IMR-90 (cell line): ENCODE data around the gene TSC2. TPM values are rescaled to one million over a fixed set of nuclear protein-coding genes. Genes with fewer than 3 reads are reported as not detected.

Experiments used
- ATAC-seq: fragments of 200-7000 bp; cut with Tn5 transposase; 2 replicates; pipeline ENCODE4 v1.9.1; 2020; ENCODE audit warnings: low read depth, mild to moderate bottlenecking, moderate library complexity
- BruUV-seq: library from RNA; stranded (reverse); fragments of 400-500 nt; replicated peaks from 2 replicates; lab custom pipeline; 2021; lab: Mats Ljungman, UMichigan
- CTCF ChIA-PET: fragments of 300-600 bp; formaldehyde crosslinking; extraction: SDS; loops from one replicate; lab custom pipeline; 2021; ENCODE audit warnings: antibody characterized with exemption; lab: Yijun Ruan, JAX
- POLR2A ChIA-PET: fragments of 300-600 bp; sonication (Branson Sonifier 250); formaldehyde crosslinking; loops from one replicate; lab custom pipeline; 2022; ENCODE audit warnings: antibody characterized with exemption; ENCODE audit not compliant: unreplicated experiment; lab: Charles Lee
- DNase-seq: peaks from one replicate; pipeline ENCODE4 v3.0.0; 2013
- H2AFZ ChIP-seq: replicated peaks from 2 replicates; pipeline ENCODE3; 2013; ENCODE audit warnings: low read length, mild to moderate bottlenecking; ENCODE audit not compliant: poor library complexity
- H2AK5ac ChIP-seq: 2 replicates; pipeline ENCODE4 v1.6.1; 2013; ENCODE audit warnings: low read depth, low read length, inconsistent platforms
- H2AK9ac ChIP-seq: replicated peaks from 2 replicates; pipeline ENCODE3; 2013; ENCODE audit warnings: mild to moderate bottlenecking, low read depth, low read length, moderate library complexity; ENCODE audit not compliant: poor library complexity
- H2BK120ac ChIP-seq: 2 replicates; pipeline ENCODE4 v1.6.1; 2013; ENCODE audit warnings: low read depth, low read length, inconsistent platforms
- H2BK15ac ChIP-seq: 3 replicates; pipeline ENCODE4 v1.6.1; 2013; ENCODE audit warnings: low read depth, low read length, inconsistent platforms
- H2BK20ac ChIP-seq: 2 replicates; pipeline ENCODE4 v1.6.1; 2013; ENCODE audit warnings: low read depth, mild to moderate bottlenecking, inconsistent platforms, low read length, moderate library complexity
- H2BK5ac ChIP-seq: 2 replicates; pipeline ENCODE4 v1.6.1; 2013; ENCODE audit warnings: mild to moderate bottlenecking, low read depth, low read length, inconsistent platforms; ENCODE audit not compliant: poor library complexity, severe bottlenecking
- H3K14ac ChIP-seq: replicated peaks from 2 replicates; pipeline ENCODE4 v1.6.1; 2013; ENCODE audit warnings: low read depth, low read length, inconsistent platforms
- H3K18ac ChIP-seq: 2 replicates; pipeline ENCODE4 v1.6.1; 2013; ENCODE audit warnings: low read depth, low read length, control low read depth
- H3K23ac ChIP-seq: 2 replicates; pipeline ENCODE4 v1.6.1; 2013; ENCODE audit warnings: low read depth, low read length, inconsistent platforms
- H3K27ac ChIP-seq: 2 replicates; pipeline ENCODE4 v1.5.1; 2013; ENCODE audit warnings: mild to moderate bottlenecking, control low read depth, low read length; ENCODE audit not compliant: insufficient read depth
- H3K27me3 ChIP-seq: 2 replicates; pipeline ENCODE4 v1.6.1; 2013; ENCODE audit warnings: low read length; ENCODE audit not compliant: control insufficient read depth, insufficient read depth
- H3K36me3 ChIP-seq: 2 replicates; pipeline ENCODE4 v1.6.1; 2013; ENCODE audit warnings: low read length, mixed read lengths; ENCODE audit not compliant: control insufficient read depth, insufficient read depth
- H3K4ac ChIP-seq: 2 replicates; pipeline ENCODE4 v1.6.1; 2013; ENCODE audit warnings: low read depth, low read length, inconsistent platforms
- H3K4me1 ChIP-seq: 2 replicates; pipeline ENCODE4 v1.6.1; 2013; ENCODE audit warnings: low read length, mixed read lengths; ENCODE audit not compliant: control insufficient read depth, insufficient read depth
- H3K4me2 ChIP-seq: 2 replicates; pipeline ENCODE4 v1.6.1; 2013; ENCODE audit warnings: low read depth, mild to moderate bottlenecking, control low read depth, low read length, moderate library complexity
- H3K4me3 ChIP-seq: 2 replicates; pipeline ENCODE4 v1.5.1; 2013; ENCODE audit warnings: low read depth, mild to moderate bottlenecking, control low read depth, low read length, moderate library complexity; ENCODE audit not compliant: insufficient read depth
- H3K56ac ChIP-seq: 2 replicates; pipeline ENCODE4 v1.6.1; 2013; ENCODE audit warnings: low read length, inconsistent platforms; ENCODE audit not compliant: insufficient read depth; ENCODE audit errors: extremely low read depth
- H3K79me1 ChIP-seq, 2 experiments: 2 replicates each; pipeline ENCODE4 v1.6.1; 2013; ENCODE audit warnings: low read length in 2 of 2, inconsistent platforms in 1 of 2, low read depth in 1 of 2
- H3K9ac ChIP-seq: 2 replicates; pipeline ENCODE4 v1.6.1; 2013; ENCODE audit warnings: low read depth, low read length, control low read depth
- H3K9me1 ChIP-seq: 2 replicates; pipeline ENCODE4 v1.6.1; 2013; ENCODE audit warnings: low read length, inconsistent platforms; ENCODE audit not compliant: insufficient read depth
- H3K9me3 ChIP-seq: 2 replicates; pipeline ENCODE4 v1.6.1; 2013; ENCODE audit warnings: low read length; ENCODE audit not compliant: control insufficient read depth, insufficient read depth
- H4K20me1 ChIP-seq: 2 replicates; pipeline ENCODE4 v1.6.1; 2013; ENCODE audit warnings: low read length, inconsistent platforms; ENCODE audit not compliant: insufficient read depth
- H4K5ac ChIP-seq: 2 replicates; pipeline ENCODE4 v1.6.1; 2013; ENCODE audit warnings: mild to moderate bottlenecking, low read depth, low read length, control low read depth
- H4K8ac ChIP-seq, 2 experiments: 2 replicates each; pipeline ENCODE4 v1.6.1; 2013; ENCODE audit warnings: low read depth in 2 of 2, low read length in 2 of 2, control low read depth in 1 of 2, inconsistent platforms in 1 of 2
- H4K91ac ChIP-seq: 2 replicates; pipeline ENCODE4 v1.6.1; 2013; ENCODE audit warnings: low read depth, low read length, inconsistent platforms; ENCODE audit not compliant: insufficient read depth
- BHLHE40 ChIP-seq: fragments of 150-350 bp; IDR thresholded peaks from 2 replicates; pipeline ENCODE4 v1.6.1; 2016; ENCODE audit warnings: mild to moderate bottlenecking, low read depth, low read length
- CEBPB ChIP-seq: IDR thresholded peaks from 2 replicates; pipeline ENCODE4 v1.6.1; 2012; ENCODE audit warnings: low read depth, low read length, improper control_type of control experiment
- CHD1 ChIP-seq: IDR thresholded peaks from 2 replicates; pipeline ENCODE4 v1.6.1; 2012; ENCODE audit warnings: low read depth, low read length, improper control_type of control experiment
- FOS ChIP-seq: fragments of 150-350 bp; IDR thresholded peaks from 2 replicates; pipeline ENCODE4 v1.6.1; 2016; ENCODE audit warnings: low read depth, low read length
- MAFK ChIP-seq: IDR thresholded peaks from 2 replicates; pipeline ENCODE4 v1.6.1; 2012; ENCODE audit warnings: low read depth, low read length, improper control_type of control experiment
- MAZ ChIP-seq: IDR thresholded peaks from 2 replicates; pipeline ENCODE4 v1.6.1; 2012; ENCODE audit warnings: low read depth, mild to moderate bottlenecking, low read length, improper control_type of control experiment, moderate library complexity, borderline replicate concordance
- NFE2L2 ChIP-seq: fragments of 150-350 bp; IDR thresholded peaks from 2 replicates; pipeline ENCODE4 v1.6.1; 2016; ENCODE audit warnings: low read depth, mild to moderate bottlenecking, low read length
- POLR2A ChIP-seq: IDR thresholded peaks from 2 replicates; pipeline ENCODE4 v1.6.1; 2012; ENCODE audit warnings: mild to moderate bottlenecking, low read depth, low read length
- RAD21 ChIP-seq: IDR thresholded peaks from 2 replicates; pipeline ENCODE4 v1.6.1; 2012; ENCODE audit warnings: low read length, improper control_type of control experiment
- WGBS, 2 experiments: methylation state at CpG; one replicate each; pipeline versions ENCODE4 v1.1.5 to v1.1.7; 2013; ENCODE audit warnings: missing lambda C conversion rate in 2 of 2; ENCODE audit not compliant: insufficient read length in 1 of 2; ENCODE audit errors: extremely low coverage in 2 of 2; 5-methylcytosine and 5-hydroxymethylcytosine counted together
- dilution Hi-C: fragments of 300-500 bp; cut with HindIII; formaldehyde crosslinking; loops from one replicate; pipeline ENCODE4 v1.14.3; 2018; ENCODE audit warnings: low sequenced_read_pairs; ENCODE audit not compliant: unreplicated experiment
- in situ Hi-C: fragments of 300-500 bp; cut with MboI; formaldehyde crosslinking; loops from 3 replicates; pipeline ENCODE4 v1.14.3; 2019; ENCODE audit warnings: low sequenced_read_pairs, inconsistent platforms, mixed read lengths
- intact Hi-C: fragments of 100-400 bp; cut with micrococcal nuclease; formaldehyde crosslinking; loops from 2 replicates; pipeline ENCODE4 v1.10.0; 2022
- polyA plus RNA-seq, 3 experiments: library from polyadenylated mRNA; depleted of rRNA; stranded (reverse); fragments of >200 nt; gene quantifications; 2 replicates each; pipeline ENCODE4 v1.2.3, GENCODE V29; 2012; ENCODE audit warnings: low replicate concordance in 1 of 3
- total RNA-seq: library from RNA; depleted of rRNA; stranded (reverse); fragments of >200 nt; gene quantifications from 2 replicates; pipeline ENCODE4 v1.2.3, GENCODE V29; 2012
- TF ChIP-seq, protein P1 (sequence below): fragments of 150-350 bp; IDR thresholded peaks from 2 replicates; pipeline ENCODE4 v1.6.1; 2017; ENCODE audit warnings: mild to moderate bottlenecking, antibody characterized with exemption, low read length, low read depth
- TF ChIP-seq, protein P2 (sequence below): conservative IDR thresholded peaks from 2 replicates; pipeline ENCODE4 v1.5.1; 2012; ENCODE audit warnings: mild to moderate bottlenecking, low read depth, low read length, improper control_type of control experiment

Gene TSC2
- total and polyA plus RNA-seq, 2 of the 4 experiments (the other 2 are of a cell fraction): 31.4 to 88.6 TPM

- Histone ChIP-seq H3K9ac (no peak overlapping the region), H3K18ac (no peak overlapping the region), H3K4me3 (no peak overlapping the region), H3K4me1 (peaks cover 2% of the 10 kb centered on the region; the same call in 1 of the 2 replicates), H3K27ac (no peak overlapping the region), H3K4me2 (no peak overlapping the region), H2AK5ac (no peak overlapping the region), H4K91ac (no peak overlapping the region), H4K8ac (no peak overlapping the region), H2BK15ac (no peak overlapping the region), H3K9me3 (no peaks in the 10 kb centered on the region), H2BK120ac (no peak overlapping the region), H3K27me3 (no peaks in the 10 kb centered on the region), H2BK5ac (no peak overlapping the region), H4K5ac (no peak overlapping the region), H3K4ac (no peak overlapping the region), H2AK9ac (no peak overlapping the region), H2AFZ (no peak overlapping the region), H3K9me1 (no peaks in the 10 kb centered on the region), H3K23ac (no peak overlapping the region), H2BK20ac (no peak overlapping the region), H3K79me1 (no peaks in the 10 kb centered on the region; a peak in 1 of 4 replicates), H4K20me1 (peaks cover 4% of the 10 kb centered on the region), H3K36me3 (peaks cover 29% of the 10 kb centered on the region; the same call in 1 of the 2 replicates), H3K56ac (no peak overlapping the region), H3K14ac (no peak overlapping the region)
- CTCF ChIA-PET: no interaction called here
- DNase-seq: no peak
- no peak for ATAC-seq
- TF ChIP-seq FOS: no peak
- TF ChIP-seq POLR2A: no peak
- TF ChIP-seq, protein P1, sequence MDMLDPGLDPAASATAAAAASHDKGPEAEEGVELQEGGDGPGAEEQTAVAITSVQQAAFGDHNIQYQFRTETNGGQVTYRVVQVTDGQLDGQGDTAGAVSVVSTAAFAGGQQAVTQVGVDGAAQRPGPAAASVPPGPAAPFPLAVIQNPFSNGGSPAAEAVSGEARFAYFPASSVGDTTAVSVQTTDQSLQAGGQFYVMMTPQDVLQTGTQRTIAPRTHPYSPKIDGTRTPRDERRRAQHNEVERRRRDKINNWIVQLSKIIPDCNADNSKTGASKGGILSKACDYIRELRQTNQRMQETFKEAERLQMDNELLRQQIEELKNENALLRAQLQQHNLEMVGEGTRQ: no peak
- TF ChIP-seq MAFK: no peak
- no peak for TF ChIP-seq CEBPB
- TF ChIP-seq NFE2L2: no peak
- no peak for TF ChIP-seq RAD21
- TF ChIP-seq CHD1: no peak
- no peak for TF ChIP-seq BHLHE40
- TF ChIP-seq MAZ: no peak
- TF ChIP-seq, protein P2, sequence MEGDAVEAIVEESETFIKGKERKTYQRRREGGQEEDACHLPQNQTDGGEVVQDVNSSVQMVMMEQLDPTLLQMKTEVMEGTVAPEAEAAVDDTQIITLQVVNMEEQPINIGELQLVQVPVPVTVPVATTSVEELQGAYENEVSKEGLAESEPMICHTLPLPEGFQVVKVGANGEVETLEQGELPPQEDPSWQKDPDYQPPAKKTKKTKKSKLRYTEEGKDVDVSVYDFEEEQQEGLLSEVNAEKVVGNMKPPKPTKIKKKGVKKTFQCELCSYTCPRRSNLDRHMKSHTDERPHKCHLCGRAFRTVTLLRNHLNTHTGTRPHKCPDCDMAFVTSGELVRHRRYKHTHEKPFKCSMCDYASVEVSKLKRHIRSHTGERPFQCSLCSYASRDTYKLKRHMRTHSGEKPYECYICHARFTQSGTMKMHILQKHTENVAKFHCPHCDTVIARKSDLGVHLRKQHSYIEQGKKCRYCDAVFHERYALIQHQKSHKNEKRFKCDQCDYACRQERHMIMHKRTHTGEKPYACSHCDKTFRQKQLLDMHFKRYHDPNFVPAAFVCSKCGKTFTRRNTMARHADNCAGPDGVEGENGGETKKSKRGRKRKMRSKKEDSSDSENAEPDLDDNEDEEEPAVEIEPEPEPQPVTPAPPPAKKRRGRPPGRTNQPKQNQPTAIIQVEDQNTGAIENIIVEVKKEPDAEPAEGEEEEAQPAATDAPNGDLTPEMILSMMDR: no peak
- dilution Hi-C loops (no loop called here), in situ Hi-C loops (no loop called here), intact Hi-C loops (no loop called here)
- WGBS, 2 experiments: no CpG with 5 or more reads among the region's 13 CpGs
- no TSS peak for BruUV-seq
- POLR2A ChIA-PET: no interaction called here
Observed at GRCh38 chr16:2115591-2115973, 67.8 kb downstream of the TSC2 start.
